Bronchial epithelial cell (primary cell): Measurements from ENCODE around the gene KCNA1. TPM values are rescaled to one million over a fixed set of nuclear protein-coding genes. Genes with fewer than 3 reads are reported as not detected.
A peak's percentile ranks its signal among the peaks of the same experiment; 100 is the strongest.

Source experiments
- DNase-seq: peaks from one replicate; pipeline ENCODE4 v3.0.0-alpha.2; 2010; ENCODE audit warnings: low read depth
- FAIRE-seq: peaks from 2 replicates; lab custom pipeline; 2011; peaks lifted over from hg19 to GRCh38; lab: Jason Lieb, UNC
- H3K27me3 ChIP-seq: 2 replicates; pipeline ENCODE4 v1.5.1; 2011; ENCODE audit warnings: low read length; ENCODE audit not compliant: control insufficient read depth, insufficient read depth
- H3K36me3 ChIP-seq: 2 replicates; pipeline ENCODE4 v1.5.1; 2011; ENCODE audit warnings: low read length; ENCODE audit not compliant: control insufficient read depth, insufficient read depth
- H3K4me3 ChIP-seq: 2 replicates; pipeline ENCODE4 v1.5.1; 2011; ENCODE audit warnings: mild to moderate bottlenecking, low read depth, low read length, control low read depth
- CTCF ChIP-seq: IDR thresholded peaks from 2 replicates; pipeline ENCODE4 v1.5.1; 2011; ENCODE audit warnings: mild to moderate bottlenecking, moderate library complexity, low read length, control low read depth, inconsistent platforms; ENCODE audit not compliant: insufficient read depth, severe bottlenecking
- total RNA-seq: library from RNA; depleted of rRNA; stranded (reverse); fragments of >200 nt; gene quantifications from 2 replicates; pipeline ENCODE4 v1.2.1, GENCODE V29; 2014

KCNA1 gene
- total RNA-seq, 1 donor from 2014 or later, result not detected

GRCh38 chr12:4962539-4963486 is 53.1 kb downstream of the KCNA1 start:
- Histone ChIP-seq H3K36me3 (no peaks in the 10 kb centered on the region), H3K4me3 (no peak overlapping the region), H3K27me3 (no peaks in the 10 kb centered on the region)
- no peak for TF ChIP-seq CTCF
- peak; percentile 23 for DNase-seq
- FAIRE-seq, result no peak

Other genes starting within 250 kb of the KCNA1 start
- gene GALNT8, start 189.5 kb upstream of the KCNA1 start, total RNA-seq, result 0.13 TPM in 1 of 2 replicates, not detected in the other
- not detected in 2 replicates for gene KCNA5, start 134.0 kb downstream of the KCNA1 start, total RNA-seq